GM19023 (cell line): ENCODE data around the gene MGAT4B.
A peak's percentile ranks its signal among the peaks of the same experiment; 100 is the strongest.

Experiments used
- ATAC-seq: cut with Tn5 transposase; IDR thresholded peaks from one replicate; pipeline ENCODE4 v1.9.1; 2021; ENCODE audit warnings: mild to moderate bottlenecking, moderate library complexity; ENCODE audit not compliant: unreplicated experiment

Gene MGAT4B

GRCh38 chr5:179827680-179828079, 21.0 kb upstream of the MGAT4B start:
- no peak for ATAC-seq

GRCh38 chr5:179825655-179826182, 19.1 kb upstream of the MGAT4B start:
- no peak for ATAC-seq

- ATAC-seq = no peak
Measured at GRCh38 chr5:179824745-179825112, 18.1 kb upstream of the MGAT4B start.

- no peak for ATAC-seq
Measured at GRCh38 chr5:179823937-179824744, 17.5 kb upstream of the MGAT4B start.

- no peak for ATAC-seq
Measured at GRCh38 chr5:179822444-179822990, 15.9 kb upstream of the MGAT4B start.

GRCh38 chr5:179822059-179822432, 15.4 kb upstream of the MGAT4B start:
- ATAC-seq = no peak

- peak; percentile 42 for ATAC-seq
Measured at GRCh38 chr5:179821298-179822058, 14.8 kb upstream of the MGAT4B start.

GRCh38 chr5:179820483-179821297, 14.0 kb upstream of the MGAT4B start, which contains the start of gene SQSTM1:
Gene SQSTM1, plus strand, starts transcription at chr5:179820905. Its CDS starts 32 bp downstream, at chr5:179820937.
- peak; percentile 41 for ATAC-seq

GRCh38 chr5:179820127-179820482, 13.4 kb upstream of the MGAT4B start:
- ATAC-seq = no peak

GRCh38 chr5:179819296-179820126, 12.8 kb upstream of the MGAT4B start:
- no peak for ATAC-seq

- ATAC-seq = peak; percentile 60
Measured at GRCh38 chr5:179818746-179819295, 12.2 kb upstream of the MGAT4B start.

GRCh38 chr5:179817890-179818745, 11.5 kb upstream of the MGAT4B start:
- ATAC-seq = no peak

GRCh38 chr5:179817470-179817840, 10.8 kb upstream of the MGAT4B start:
- no peak for ATAC-seq

GRCh38 chr5:179816796-179817469, 10.3 kb upstream of the MGAT4B start:
- ATAC-seq = no peak

GRCh38 chr5:179816401-179816795, 9.7 kb upstream of the MGAT4B start:
- ATAC-seq = no peak

GRCh38 chr5:179815491-179816249, 9.0 kb upstream of the MGAT4B start:
- no peak for ATAC-seq

GRCh38 chr5:179814090-179814489, 7.4 kb upstream of the MGAT4B start:
- ATAC-seq = no peak
